OCI-LY1 (cell line): ENCODE data around the gene PHF14.

Experiments used
- H2AFZ ChIP-seq: fragments of 200-600 bp; sonication (generic), shearing (Covaris generic); 2 replicates; pipeline ENCODE4 v1.6.0; 2014; ENCODE audit warnings: antibody characterized with exemption, mild to moderate bottlenecking, low read length
- H3F3A ChIP-seq: fragments of 200-600 bp; sonication (generic), shearing (Covaris generic); 2 replicates; pipeline ENCODE4 v1.6.0; 2014; ENCODE audit warnings: mild to moderate bottlenecking, antibody characterized with exemption, low read length, moderate library complexity; ENCODE audit not compliant: insufficient read depth
- H3K27ac ChIP-seq: fragments of 200-600 bp; sonication (generic); 2 replicates; pipeline ENCODE4 v1.5.1; 2014; ENCODE audit warnings: low read length, mixed run types, mild to moderate bottlenecking, low read depth; ENCODE audit not compliant: poor library complexity, severe bottlenecking
- H3K27me3 ChIP-seq: fragments of 200-600 bp; sonication (generic); 2 replicates; pipeline ENCODE4 v1.6.0; 2014; ENCODE audit warnings: antibody characterized with exemption, mild to moderate bottlenecking, low read length, moderate library complexity; ENCODE audit not compliant: insufficient read depth
- H3K36me3 ChIP-seq: fragments of 200-600 bp; sonication (generic); 2 replicates; pipeline ENCODE4 v1.6.1; 2014; ENCODE audit warnings: mild to moderate bottlenecking, antibody characterized with exemption, low read length, moderate library complexity, mixed read lengths; ENCODE audit not compliant: insufficient read depth
- H3K4me1 ChIP-seq: fragments of 200-600 bp; sonication (generic); 2 replicates; pipeline ENCODE4 v1.5.1; 2014; ENCODE audit warnings: mild to moderate bottlenecking, low read length, moderate library complexity; ENCODE audit not compliant: insufficient read depth, severe bottlenecking
- H3K4me2 ChIP-seq: fragments of 200-600 bp; sonication (generic), shearing (Covaris generic); 2 replicates; pipeline ENCODE4 v1.6.1; 2014; ENCODE audit warnings: low read length
- H3K4me3 ChIP-seq: fragments of 200-600 bp; sonication (generic); 2 replicates; pipeline ENCODE4 v1.5.1; 2014; ENCODE audit warnings: low read length, low read depth, mild to moderate bottlenecking, mixed read lengths; ENCODE audit not compliant: poor library complexity, severe bottlenecking
- H3K79me2 ChIP-seq: fragments of 200-600 bp; shearing (Covaris generic); 2 replicates; pipeline ENCODE4 v1.6.1; 2016; ENCODE audit warnings: mixed run types, low read length, mixed read lengths; ENCODE audit not compliant: insufficient read depth
- H3K9ac ChIP-seq: fragments of 200-600 bp; sonication (generic), shearing (Covaris generic); 2 replicates; pipeline ENCODE4 v1.6.1; 2014; ENCODE audit warnings: mild to moderate bottlenecking, low read length, mixed read lengths
- H3K9me2 ChIP-seq: fragments of 200-600 bp; sonication (generic), shearing (Covaris generic); 2 replicates; pipeline ENCODE4 v1.6.1; 2014; ENCODE audit warnings: low read depth, mild to moderate bottlenecking, low read length, mixed read lengths
- H3K9me3 ChIP-seq: fragments of 200-600 bp; shearing (Covaris generic); 2 replicates; pipeline ENCODE4 v1.6.1; 2014; ENCODE audit warnings: low read length, mixed read lengths
- H4K20me1 ChIP-seq: fragments of 200-600 bp; sonication (generic), shearing (Covaris generic); 2 replicates; pipeline ENCODE4 v1.6.0; 2016; ENCODE audit warnings: mild to moderate bottlenecking, low read length; ENCODE audit not compliant: insufficient read depth
- CTCF ChIP-seq: fragments of 200-600 bp; sonication (generic), shearing (Covaris generic); IDR thresholded peaks from 2 replicates; pipeline ENCODE4 v1.5.1; 2017; ENCODE audit warnings: mild to moderate bottlenecking, antibody characterized with exemption, low read length, moderate library complexity, mixed read lengths
- EZH2 ChIP-seq: fragments of 200-600 bp; sonication (generic), shearing (Covaris generic); IDR thresholded peaks from 2 replicates; pipeline ENCODE4 v1.8.0; 2017; ENCODE audit warnings: borderline replicate concordance, mixed run types, mild to moderate bottlenecking, antibody characterized with exemption, low read length, moderate library complexity, mixed read lengths

Gene PHF14

GRCh38 chr7:11191081-11191480, 217.4 kb downstream of the PHF14 start:
- Histone ChIP-seq H3K4me2 (no peak overlapping the region), H3K9me3 (no peaks in the 10 kb centered on the region), H3K27ac (no peak overlapping the region), H3K79me2 (no peaks in the 10 kb centered on the region), H3K27me3 (no peaks in the 10 kb centered on the region), H4K20me1 (no peaks in the 10 kb centered on the region), H3F3A (no peaks in the 10 kb centered on the region), H3K4me3 (no peak overlapping the region), H3K9ac (no peak overlapping the region), H3K4me1 (no peaks in the 10 kb centered on the region), H2AFZ (no peak overlapping the region), H3K9me2 (no peaks in the 10 kb centered on the region), H3K36me3 (no peaks in the 10 kb centered on the region)
- TF ChIP-seq CTCF (no peak), EZH2 (no peak)

GRCh38 chr7:11191574-11192220, 218.0 kb downstream of the PHF14 start:
- no peaks in the 10 kb centered on the region for H3K9me2 ChIP-seq
- no peak overlapping the region for H3K4me2 ChIP-seq
- no peak overlapping the region for H2AFZ ChIP-seq
- no peaks in the 10 kb centered on the region for H3K9me3 ChIP-seq
- H3K27ac ChIP-seq: no peak overlapping the region
- no peak overlapping the region for H3K9ac ChIP-seq
- H3K79me2 ChIP-seq: no peaks in the 10 kb centered on the region
- TF ChIP-seq CTCF: no peak
- no peak for TF ChIP-seq EZH2
- H3K4me1 ChIP-seq: no peaks in the 10 kb centered on the region
- no peaks in the 10 kb centered on the region for H3K27me3 ChIP-seq
- H3F3A ChIP-seq: no peaks in the 10 kb centered on the region
- no peaks in the 10 kb centered on the region for H3K36me3 ChIP-seq
- H4K20me1 ChIP-seq: no peaks in the 10 kb centered on the region
- no peak overlapping the region for H3K4me3 ChIP-seq

GRCh38 chr7:11192506-11192905, 218.8 kb downstream of the PHF14 start:
- H4K20me1 ChIP-seq: no peaks in the 10 kb centered on the region
- H3K9ac ChIP-seq: no peak overlapping the region
- H3K9me3 ChIP-seq: no peaks in the 10 kb centered on the region
- H3K79me2 ChIP-seq: no peaks in the 10 kb centered on the region
- no peak overlapping the region for H3K4me2 ChIP-seq
- no peaks in the 10 kb centered on the region for H3K9me2 ChIP-seq
- no peaks in the 10 kb centered on the region for H3K27me3 ChIP-seq
- no peak overlapping the region for H3K4me3 ChIP-seq
- no peaks in the 10 kb centered on the region for H3K36me3 ChIP-seq
- no peak overlapping the region for H2AFZ ChIP-seq
- no peaks in the 10 kb centered on the region for H3K4me1 ChIP-seq
- no peak for TF ChIP-seq EZH2
- no peak for TF ChIP-seq CTCF
- no peaks in the 10 kb centered on the region for H3F3A ChIP-seq
- no peak overlapping the region for H3K27ac ChIP-seq
